ENCODE measurements around the gene NTRK2. TPM values are rescaled to one million over a fixed set of nuclear protein-coding genes. Genes with fewer than 3 reads are reported as not detected.

NTRK2 gene
- total RNA-seq, 1 donor from 2014 or later, result 16.0 TPM

- TF ChIP-seq POLR2A (IDR thresholded peaks at IDR 0.05) (no peak), POLR2AphosphoS5 (IDR thresholded peaks at IDR 0.05; ENCODE audit: insufficient read depth in 1 of 2, low read depth in 1 of 2) (no peak)
- TF ChIP-seq, protein P1, sequence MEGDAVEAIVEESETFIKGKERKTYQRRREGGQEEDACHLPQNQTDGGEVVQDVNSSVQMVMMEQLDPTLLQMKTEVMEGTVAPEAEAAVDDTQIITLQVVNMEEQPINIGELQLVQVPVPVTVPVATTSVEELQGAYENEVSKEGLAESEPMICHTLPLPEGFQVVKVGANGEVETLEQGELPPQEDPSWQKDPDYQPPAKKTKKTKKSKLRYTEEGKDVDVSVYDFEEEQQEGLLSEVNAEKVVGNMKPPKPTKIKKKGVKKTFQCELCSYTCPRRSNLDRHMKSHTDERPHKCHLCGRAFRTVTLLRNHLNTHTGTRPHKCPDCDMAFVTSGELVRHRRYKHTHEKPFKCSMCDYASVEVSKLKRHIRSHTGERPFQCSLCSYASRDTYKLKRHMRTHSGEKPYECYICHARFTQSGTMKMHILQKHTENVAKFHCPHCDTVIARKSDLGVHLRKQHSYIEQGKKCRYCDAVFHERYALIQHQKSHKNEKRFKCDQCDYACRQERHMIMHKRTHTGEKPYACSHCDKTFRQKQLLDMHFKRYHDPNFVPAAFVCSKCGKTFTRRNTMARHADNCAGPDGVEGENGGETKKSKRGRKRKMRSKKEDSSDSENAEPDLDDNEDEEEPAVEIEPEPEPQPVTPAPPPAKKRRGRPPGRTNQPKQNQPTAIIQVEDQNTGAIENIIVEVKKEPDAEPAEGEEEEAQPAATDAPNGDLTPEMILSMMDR (IDR thresholded peaks at IDR 0.05), result no peak
- Histone ChIP-seq H3K36me3 (no peaks in the 10 kb centered on the region), H3K4me1 (no peaks in the 10 kb centered on the region), H3K27ac (no peak overlapping the region), H3K9me3 (no peaks in the 10 kb centered on the region), H3K27me3 (no peaks in the 10 kb centered on the region), H3K4me3 (no peak overlapping the region)
- intact Hi-C loops (cut with DNase I), result no loop called here
- no peak for DNase-seq (ENCODE audit: extremely low spot score in 2 of 2)
Measured at GRCh38 chr9:85007748-85008147, 338.2 kb downstream of the NTRK2 start.

DNA sequence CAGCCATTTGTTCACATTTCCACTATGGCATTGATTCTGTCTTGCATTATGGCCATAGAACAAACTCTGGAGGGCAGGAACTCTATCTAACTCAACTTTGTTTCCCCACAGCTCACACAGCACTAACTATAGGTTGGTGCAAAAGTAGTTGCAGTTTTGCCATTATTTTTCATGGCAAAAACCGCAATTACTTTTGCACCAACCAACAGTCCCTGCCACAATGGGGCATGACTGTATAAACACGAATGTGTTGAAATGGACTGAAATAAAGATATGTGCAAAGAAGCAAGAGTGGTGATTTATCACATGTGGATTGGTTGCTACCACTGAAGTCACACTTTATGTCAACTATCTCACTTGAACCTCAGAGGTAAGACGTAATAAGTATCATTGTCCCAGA lies 338.7 kb downstream of the NTRK2 start:
- H3K36me3 ChIP-seq, result no peaks in the 10 kb centered on the region
- intact Hi-C loops (cut with DNase I), result no loop called here
- DNase-seq (ENCODE audit: extremely low spot score in 2 of 2), result no peak

DNA sequence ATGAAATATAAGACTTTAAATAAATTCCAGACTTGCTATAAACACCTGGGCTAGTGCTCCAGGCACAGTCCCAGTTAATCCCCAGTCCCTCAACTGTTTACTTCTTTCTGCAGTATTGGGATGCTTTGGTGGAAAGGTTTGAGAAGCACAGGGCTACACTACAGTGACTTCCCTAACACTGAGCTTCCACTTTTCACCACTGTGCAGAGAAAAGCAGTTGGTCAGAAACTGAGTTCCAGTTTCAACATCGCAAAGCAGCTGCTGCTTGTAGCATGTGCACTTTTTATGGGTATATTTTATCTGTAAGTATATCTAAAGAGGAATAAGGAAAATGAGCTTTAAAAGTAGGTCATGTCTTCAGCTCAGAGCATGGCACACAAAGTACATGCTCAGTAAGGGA lies 339.7 kb downstream of the NTRK2 start:
- Histone ChIP-seq H3K27ac (no peak overlapping the region), H3K4me1 (no peaks in the 10 kb centered on the region), H3K27me3 (no peaks in the 10 kb centered on the region), H3K4me3 (no peak overlapping the region), H3K9me3 (no peaks in the 10 kb centered on the region), H3K36me3 (no peaks in the 10 kb centered on the region)
- intact Hi-C loops (cut with DNase I), result no loop called here
- DNase-seq (ENCODE audit: extremely low spot score in 2 of 2), result no peak
- TF ChIP-seq, protein P1 (IDR thresholded peaks at IDR 0.05), result no peak
- TF ChIP-seq POLR2AphosphoS5 (IDR thresholded peaks at IDR 0.05; ENCODE audit: insufficient read depth in 1 of 2, low read depth in 1 of 2) (no peak), POLR2A (IDR thresholded peaks at IDR 0.05) (no peak)

More for the DNA sequence above, 338.7 kb downstream of the NTRK2 start:
- Histone ChIP-seq H3K4me1 (no peaks in the 10 kb centered on the region), H3K4me3 (no peak overlapping the region), H3K9me3 (no peaks in the 10 kb centered on the region), H3K27me3 (no peaks in the 10 kb centered on the region), H3K27ac (no peak overlapping the region)
- TF ChIP-seq, protein P1 (IDR thresholded peaks at IDR 0.05), result no peak
- TF ChIP-seq POLR2AphosphoS5 (IDR thresholded peaks at IDR 0.05; ENCODE audit: insufficient read depth in 1 of 2, low read depth in 1 of 2) (no peak), POLR2A (IDR thresholded peaks at IDR 0.05) (no peak)

- intact Hi-C loops (cut with DNase I), result no loop called here
- no peak overlapping the region for H3K4me3 ChIP-seq
- no peaks in the 10 kb centered on the region for H3K4me1 ChIP-seq
- DNase-seq (ENCODE audit: extremely low spot score in 2 of 2), result no peak
- no peaks in the 10 kb centered on the region for H3K27me3 ChIP-seq
- TF ChIP-seq, protein P1 (IDR thresholded peaks at IDR 0.05), result no peak
- TF ChIP-seq POLR2AphosphoS5 (IDR thresholded peaks at IDR 0.05; ENCODE audit: insufficient read depth in 1 of 2, low read depth in 1 of 2), result no peak
- TF ChIP-seq POLR2A (IDR thresholded peaks at IDR 0.05), result no peak
- H3K9me3 ChIP-seq, result no peaks in the 10 kb centered on the region
- no peaks in the 10 kb centered on the region for H3K36me3 ChIP-seq
- H3K27ac ChIP-seq, result no peak overlapping the region
Measured at GRCh38 chr9:85013703-85014102, 344.2 kb downstream of the NTRK2 start.

DNA sequence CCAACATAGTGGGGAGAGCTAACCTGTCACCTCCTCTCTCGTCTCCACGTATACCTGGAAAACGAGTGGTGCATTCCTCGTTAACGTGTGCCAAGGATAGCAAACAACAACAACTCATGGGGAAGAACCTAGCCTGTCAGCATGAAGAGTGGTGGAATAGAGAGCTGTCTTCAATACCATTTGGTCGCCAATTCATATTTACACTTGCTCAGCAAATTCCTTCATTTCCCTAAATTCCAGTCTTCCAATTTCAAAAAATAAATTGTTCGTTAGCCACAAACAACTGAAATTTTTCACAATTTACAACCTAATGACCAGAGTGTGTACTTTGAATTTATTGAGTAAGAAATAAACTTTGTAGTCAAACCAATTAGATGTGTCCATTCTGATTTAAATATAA lies 344.8 kb downstream of the NTRK2 start:
- Histone ChIP-seq H3K4me1 (no peaks in the 10 kb centered on the region), H3K27ac (no peak overlapping the region), H3K4me3 (no peak overlapping the region), H3K9me3 (no peaks in the 10 kb centered on the region), H3K27me3 (no peaks in the 10 kb centered on the region), H3K36me3 (no peaks in the 10 kb centered on the region)
- no peak for DNase-seq (ENCODE audit: extremely low spot score in 2 of 2)
- no peak for TF ChIP-seq POLR2A (IDR thresholded peaks at IDR 0.05)
- TF ChIP-seq POLR2AphosphoS5 (IDR thresholded peaks at IDR 0.05; ENCODE audit: insufficient read depth in 1 of 2, low read depth in 1 of 2), result no peak
- TF ChIP-seq, protein P1 (IDR thresholded peaks at IDR 0.05), result no peak
- intact Hi-C loops (cut with DNase I), result no loop called here

All from vagina (tissue), 2 donors.